GM21528 (cell line): ENCODE measurements around the gene OR5B17.
"Not testable (repeated sequence)": the region's sequence is repeated elsewhere in the genome, so short reads cannot be mapped to it uniquely, and the experiment has no call there.

Source experiments
- ATAC-seq: cut with Tn5 transposase; IDR thresholded peaks from one replicate; pipeline ENCODE4 v1.9.1; 2021; ENCODE audit warnings: mild to moderate bottlenecking, moderate library complexity; ENCODE audit not compliant: unreplicated experiment, low FRiP score

OR5B17 gene

DNA sequence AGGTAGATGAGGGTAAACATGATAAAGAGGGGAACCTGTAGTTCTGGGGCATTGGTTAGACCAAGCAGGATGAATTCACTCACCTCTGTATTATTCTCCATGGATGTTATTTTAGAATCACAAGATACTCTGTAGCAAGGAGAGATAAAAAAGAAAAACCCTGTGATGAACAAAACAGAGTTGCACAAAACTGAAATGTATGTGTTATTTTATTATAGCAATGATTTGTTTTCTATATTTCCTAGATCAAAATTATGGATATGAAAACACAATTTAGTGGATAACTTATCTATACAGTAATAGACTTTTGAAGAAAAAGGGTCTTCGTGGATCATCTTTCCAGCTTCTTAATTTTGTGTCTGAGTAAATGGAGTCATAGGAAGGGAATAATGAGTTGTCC, at the start of gene OR5B17:
Gene OR5B17 (minus strand): TSS at position 101 of the 400 bp plus-strand sequence. CDS start 0 bp downstream, at position 101.
- ATAC-seq = no peak

DNA sequence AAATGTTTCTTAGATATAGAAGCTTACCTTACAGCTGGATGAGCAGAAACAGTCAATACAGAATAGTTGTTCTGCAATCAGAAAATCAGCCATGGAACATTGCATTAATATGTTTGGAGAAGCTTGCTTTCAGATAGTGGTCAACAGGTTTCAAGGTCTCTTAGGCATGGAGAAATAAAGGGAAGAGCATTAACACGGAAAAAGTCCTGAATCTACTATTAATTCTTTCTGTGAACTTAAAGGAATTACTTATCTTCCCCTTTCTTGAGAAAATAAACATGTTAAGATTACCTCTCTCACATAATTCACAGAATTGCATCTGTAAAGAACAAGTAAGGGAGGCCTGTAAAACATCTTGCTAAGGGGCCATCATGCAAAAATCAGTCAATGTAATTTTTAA, 47.9 kb upstream of the OR5B17 start, which contains the start of gene OR5B3:
Gene OR5B3 (minus strand): TSS at position 101 of the 400 bp plus-strand sequence. CDS start 3,465 bp downstream, outside the sequence.
- ATAC-seq = no peak

DNA sequence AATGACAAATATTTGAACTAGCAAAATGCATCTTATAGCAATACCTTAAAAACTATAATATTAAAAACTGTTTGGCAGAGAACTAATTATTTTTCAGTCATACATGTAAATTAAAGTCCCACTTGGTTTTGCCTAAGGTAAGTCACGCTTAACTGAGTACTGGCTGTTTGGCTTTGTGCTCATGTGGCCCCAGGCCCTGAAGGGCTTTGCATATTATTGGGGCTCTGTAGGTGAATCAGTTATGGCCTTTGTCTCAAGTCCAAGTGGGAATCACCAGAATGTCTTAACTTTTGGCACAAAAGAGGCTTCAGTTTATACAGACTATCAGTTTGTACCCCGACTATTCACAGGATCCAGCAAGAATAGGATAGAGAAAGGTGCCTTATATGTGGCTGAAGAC, 40.8 kb upstream of the OR5B17 start:
- not testable (repeated sequence) for ATAC-seq

DNA sequence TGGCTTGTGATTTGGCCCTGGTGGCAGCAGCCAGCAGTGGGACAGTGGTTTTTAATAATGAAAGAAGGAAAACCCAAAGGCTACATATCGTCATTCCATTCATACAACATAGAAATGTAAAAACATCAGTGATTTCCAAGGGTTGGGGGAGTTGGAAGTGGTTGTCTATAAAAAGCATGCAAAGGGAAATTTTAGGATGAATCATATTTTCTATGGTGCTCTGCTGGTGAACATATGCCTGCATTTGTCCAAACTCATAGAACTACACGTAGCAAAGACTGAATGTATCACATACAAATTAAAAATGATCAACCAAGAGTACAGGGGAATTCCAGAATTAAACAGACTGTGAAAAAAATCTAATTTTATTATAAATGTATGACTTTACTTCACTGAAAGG, 36.7 kb upstream of the OR5B17 start:
- no peak for ATAC-seq

DNA sequence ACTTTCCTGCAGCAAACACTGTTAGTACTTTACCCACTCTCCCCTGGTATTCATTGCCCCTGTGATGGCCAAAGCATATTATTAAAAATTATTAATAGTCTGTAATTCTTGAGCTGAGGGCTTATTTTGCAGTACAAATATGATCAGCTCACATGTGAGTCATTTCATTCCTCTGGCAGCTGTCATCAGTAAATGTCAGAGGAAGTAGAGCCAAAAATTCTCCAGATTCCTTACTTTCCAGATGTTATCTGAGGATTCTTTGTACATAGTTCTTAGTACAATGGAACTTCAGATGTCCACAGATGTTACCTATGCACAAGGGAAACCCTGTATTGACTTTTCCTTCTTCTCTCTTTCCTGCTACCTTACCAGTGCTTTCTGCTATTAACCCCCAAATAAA, 35.3 kb upstream of the OR5B17 start:
- no peak for ATAC-seq

DNA sequence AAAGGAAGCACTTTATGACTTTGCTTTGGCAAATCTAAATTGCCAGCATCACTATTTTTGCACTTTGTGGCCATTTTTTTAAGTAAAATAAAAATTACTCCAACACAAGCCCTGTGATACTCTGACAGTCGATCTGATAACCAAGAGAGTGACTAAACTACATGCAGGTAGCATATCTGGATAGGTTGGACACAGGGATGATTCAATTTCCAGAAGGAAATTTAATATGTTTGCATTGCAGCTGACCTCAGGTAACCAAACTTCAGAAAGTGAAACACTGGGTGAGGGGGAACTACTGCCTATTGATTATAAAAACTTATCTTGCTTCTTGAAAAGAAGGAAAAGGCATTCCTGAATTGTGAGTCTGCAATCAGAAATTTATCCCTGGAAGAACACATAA, 33.9 kb upstream of the OR5B17 start:
- no peak for ATAC-seq

DNA sequence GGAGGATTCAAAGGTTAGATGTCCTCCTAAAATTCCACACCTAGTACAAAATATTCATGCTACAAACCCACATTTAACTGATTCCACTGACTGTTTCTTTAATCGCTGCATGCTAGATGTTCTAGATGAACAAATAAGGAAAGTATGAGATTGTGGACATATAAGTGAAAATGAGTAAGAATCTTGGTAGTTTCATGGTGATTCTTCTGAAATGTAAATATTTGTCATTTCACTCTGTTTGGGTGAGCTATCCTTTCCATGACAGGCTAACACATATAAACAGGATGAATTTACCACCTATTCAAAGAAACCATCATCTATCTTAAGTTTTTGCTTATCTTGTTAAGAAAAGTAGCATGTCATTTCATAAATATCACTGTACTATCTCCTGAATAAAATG, 33.0 kb upstream of the OR5B17 start:
- no peak for ATAC-seq

DNA sequence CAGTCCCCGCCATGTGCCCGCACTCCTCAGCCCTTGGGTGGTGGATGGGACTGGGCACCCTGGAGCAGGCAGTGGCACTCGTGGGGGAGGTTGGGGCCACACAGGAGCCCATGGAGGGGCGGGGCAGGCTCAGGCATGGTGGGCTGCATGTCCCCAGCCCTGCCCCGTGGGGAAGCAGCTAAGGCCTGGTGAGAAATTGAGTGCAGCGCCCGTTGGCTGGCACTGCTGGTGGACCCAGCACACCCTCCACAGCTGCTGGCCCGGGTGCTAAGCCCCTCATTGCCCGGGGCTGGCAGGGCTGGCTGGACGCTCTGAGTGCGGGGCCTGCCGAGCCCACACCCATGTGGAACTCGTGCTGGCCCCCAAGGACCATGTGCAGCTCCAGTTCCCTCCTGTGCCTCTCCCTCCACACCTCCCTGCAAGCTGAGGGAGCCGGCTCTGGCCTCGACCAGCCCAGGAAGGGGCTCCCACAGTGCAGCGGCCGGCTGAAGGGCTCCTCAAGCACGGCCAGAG, 31.7 kb upstream of the OR5B17 start:
- ATAC-seq = no peak

DNA sequence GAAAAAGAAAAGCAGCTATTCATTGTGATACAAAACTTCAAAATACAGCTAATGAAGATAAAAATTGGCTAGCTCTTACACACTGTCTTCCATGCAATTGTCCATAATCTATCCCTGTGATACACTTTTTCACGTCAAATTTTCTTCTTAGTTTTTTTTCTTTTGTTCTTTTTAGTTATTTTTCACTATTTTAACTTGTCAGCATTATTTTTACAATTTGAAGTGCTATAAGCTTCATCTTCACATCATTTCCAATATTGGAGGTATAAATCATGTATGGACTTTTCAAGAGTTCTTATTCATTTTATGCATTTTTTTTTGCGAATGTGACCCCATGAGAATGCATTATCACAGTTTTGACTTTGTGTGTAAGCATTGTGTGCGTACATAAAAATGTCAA, 4.1 kb downstream of the OR5B17 start:
- no peak for ATAC-seq

DNA sequence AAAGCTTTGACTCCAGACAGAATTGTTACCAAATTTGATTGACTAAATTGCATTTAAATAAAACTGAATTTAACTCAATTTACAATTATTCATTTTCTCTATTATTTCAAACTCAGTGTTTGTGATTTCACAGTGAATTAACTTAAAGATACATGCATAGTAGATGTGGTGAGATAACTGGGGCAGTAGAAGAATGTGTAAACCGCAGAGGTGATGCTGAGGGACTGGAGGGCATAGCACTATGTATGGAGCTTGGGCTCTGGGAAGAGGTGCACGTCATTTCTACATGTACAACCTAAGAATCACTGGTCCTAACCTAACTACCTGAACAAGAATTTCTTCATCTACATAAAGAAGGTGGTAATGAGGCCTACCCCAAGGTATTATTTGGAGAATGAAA, 13.7 kb downstream of the OR5B17 start:
- no peak for ATAC-seq

DNA sequence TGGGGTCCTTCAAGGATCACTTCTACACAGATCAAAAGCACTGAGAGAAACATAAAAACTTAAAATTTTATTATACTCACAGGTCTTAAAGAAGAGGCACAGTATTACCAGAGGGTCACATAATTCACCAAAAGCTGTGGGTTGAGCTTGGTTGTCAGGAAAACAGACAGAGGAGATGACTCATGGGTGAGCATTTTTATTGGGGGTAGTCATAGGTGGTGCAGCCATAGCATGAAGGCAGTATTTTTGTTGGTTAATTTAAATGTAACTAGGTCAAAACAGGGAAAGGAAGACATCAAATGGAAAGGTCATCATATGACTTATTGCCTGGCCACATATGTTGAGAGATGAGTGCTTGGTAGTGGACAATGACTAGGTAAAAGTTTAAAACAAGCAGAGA, 24.2 kb downstream of the OR5B17 start:
- no peak for ATAC-seq

DNA sequence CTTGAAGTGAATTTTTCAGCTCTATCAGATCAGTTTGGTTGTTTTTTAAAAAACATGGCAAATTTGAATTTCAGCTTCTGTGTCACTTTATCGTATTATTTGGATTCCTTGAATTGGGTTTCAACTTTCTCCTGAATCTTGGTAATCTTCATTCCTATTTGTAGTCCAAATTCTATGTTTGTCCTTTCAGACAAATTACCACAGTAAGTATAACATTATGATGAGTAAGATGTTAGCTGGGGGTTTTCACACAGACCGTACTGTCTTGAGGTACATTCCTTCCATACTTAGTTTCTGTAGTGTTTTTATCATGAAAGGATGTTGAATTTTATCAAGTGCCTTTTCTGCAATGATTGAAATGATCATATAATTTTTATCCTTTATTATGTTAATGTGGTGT, 28.0 kb downstream of the OR5B17 start:
- no peak for ATAC-seq

DNA sequence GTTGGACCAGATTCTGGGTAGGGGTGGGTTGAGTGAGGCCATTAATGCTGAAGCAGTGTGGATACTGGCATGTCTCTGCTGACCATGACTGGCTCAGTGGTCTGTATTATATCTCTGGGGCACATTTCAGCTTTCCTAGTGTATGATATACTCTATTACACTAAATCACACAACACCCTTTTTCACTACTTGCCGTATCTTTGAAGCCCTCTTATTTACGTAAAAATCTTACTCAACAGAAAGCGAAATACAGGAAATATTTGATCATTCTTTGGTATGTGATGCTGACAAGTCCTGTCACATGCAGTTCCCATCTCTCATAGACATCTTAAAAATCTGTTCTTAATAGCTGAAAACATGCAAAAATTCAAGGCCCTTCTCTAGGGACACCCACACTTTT, 40.3 kb downstream of the OR5B17 start:
- no peak for ATAC-seq

DNA sequence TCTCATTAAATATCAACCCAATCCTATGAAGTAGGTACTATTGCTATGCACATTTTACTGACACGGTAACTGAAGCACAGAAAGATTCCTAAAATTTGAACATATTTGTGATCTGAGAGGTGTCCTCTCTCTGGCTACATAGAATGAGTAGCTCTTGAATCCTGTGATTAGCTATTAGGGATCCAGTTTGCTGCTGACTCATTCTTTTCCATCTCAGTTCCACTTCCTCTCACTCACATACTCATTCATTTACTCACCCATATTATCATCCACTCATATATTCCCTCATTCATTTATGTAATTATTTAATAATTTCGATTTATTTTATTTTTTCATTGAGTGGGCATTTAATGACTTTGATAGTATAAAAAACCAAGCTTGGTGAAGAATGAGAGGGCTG, 42.7 kb downstream of the OR5B17 start:
- ATAC-seq = no peak
